ENCODE measurements around the gene NCAPD2. TPM values are rescaled to one million over a fixed set of nuclear protein-coding genes. Genes with fewer than 3 reads are reported as not detected.

NCAPD2 gene, protein sequence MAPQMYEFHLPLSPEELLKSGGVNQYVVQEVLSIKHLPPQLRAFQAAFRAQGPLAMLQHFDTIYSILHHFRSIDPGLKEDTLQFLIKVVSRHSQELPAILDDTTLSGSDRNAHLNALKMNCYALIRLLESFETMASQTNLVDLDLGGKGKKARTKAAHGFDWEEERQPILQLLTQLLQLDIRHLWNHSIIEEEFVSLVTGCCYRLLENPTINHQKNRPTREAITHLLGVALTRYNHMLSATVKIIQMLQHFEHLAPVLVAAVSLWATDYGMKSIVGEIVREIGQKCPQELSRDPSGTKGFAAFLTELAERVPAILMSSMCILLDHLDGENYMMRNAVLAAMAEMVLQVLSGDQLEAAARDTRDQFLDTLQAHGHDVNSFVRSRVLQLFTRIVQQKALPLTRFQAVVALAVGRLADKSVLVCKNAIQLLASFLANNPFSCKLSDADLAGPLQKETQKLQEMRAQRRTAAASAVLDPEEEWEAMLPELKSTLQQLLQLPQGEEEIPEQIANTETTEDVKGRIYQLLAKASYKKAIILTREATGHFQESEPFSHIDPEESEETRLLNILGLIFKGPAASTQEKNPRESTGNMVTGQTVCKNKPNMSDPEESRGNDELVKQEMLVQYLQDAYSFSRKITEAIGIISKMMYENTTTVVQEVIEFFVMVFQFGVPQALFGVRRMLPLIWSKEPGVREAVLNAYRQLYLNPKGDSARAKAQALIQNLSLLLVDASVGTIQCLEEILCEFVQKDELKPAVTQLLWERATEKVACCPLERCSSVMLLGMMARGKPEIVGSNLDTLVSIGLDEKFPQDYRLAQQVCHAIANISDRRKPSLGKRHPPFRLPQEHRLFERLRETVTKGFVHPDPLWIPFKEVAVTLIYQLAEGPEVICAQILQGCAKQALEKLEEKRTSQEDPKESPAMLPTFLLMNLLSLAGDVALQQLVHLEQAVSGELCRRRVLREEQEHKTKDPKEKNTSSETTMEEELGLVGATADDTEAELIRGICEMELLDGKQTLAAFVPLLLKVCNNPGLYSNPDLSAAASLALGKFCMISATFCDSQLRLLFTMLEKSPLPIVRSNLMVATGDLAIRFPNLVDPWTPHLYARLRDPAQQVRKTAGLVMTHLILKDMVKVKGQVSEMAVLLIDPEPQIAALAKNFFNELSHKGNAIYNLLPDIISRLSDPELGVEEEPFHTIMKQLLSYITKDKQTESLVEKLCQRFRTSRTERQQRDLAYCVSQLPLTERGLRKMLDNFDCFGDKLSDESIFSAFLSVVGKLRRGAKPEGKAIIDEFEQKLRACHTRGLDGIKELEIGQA (N-terminal part only)
- total RNA-seq (10 to 100 TPM; 42.9 to 43.1 TPM), polyA plus RNA-seq (ENCODE audit: insufficient read depth, low read depth, low replicate concordance) (46.6 TPM)
- long read RNA-seq, donor 1, full-length matches to known transcripts = 2 of 327 reads
- long read RNA-seq, donor 1, partial matches to known transcripts = 305 of 327 reads
- long read RNA-seq, donor 1, other reads (novel, unspliced or antisense) = 20 of 327 reads
- long read RNA-seq, donor 2, full-length matches to known transcripts = 2 of 9 reads
- long read RNA-seq, donor 2, partial matches to known transcripts = 7 of 9 reads
- long read RNA-seq, donor 2, other reads (novel, unspliced or antisense) = 0 of 9 reads

DNA sequence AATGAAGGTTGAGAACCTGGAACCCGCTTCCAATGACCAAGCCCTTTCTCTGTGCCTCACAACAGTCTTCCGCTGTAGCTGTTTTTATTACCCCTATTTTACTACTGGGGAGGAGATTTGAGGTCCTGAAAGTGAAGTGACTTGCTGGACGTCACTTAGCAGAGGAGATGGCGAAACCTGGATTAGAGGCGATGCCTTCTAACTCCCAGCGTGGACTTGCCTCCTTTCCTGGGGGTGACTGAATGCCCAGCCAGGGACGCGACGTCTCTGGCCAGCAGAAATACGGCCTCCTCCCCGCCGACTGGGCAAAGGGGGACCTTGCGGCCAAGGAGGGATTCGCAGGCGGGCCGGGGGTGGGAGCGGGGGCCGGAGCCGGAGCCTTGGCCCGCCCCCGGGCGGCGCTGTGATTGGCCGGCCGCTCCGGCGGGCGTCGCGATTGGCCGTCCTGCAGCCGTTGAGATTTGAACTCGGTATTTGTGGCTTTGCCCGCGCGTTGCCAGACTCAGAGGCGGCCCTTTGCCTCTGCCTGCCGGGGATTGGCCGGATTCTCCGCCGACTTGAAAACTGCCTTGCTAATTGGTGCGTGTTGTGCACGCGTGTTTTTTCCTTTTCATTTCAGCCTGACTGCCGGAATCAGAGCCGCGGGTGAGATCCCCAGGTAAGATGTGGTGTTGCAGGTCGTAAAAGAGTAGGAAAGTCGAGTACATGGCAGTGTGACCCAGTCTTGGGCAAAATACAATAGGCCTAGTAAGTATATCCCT is at the start of gene NCAPD2:
TSS of gene NCAPD2 (plus strand) at position 606 of the 761 bp plus-strand sequence. CDS start 997 bp downstream, outside the sequence.
- no peaks in the 10 kb centered on the region for H3K27me3 ChIP-seq
- WGBS, 2 donors = 0 to 1% methylated on average over 16 to 46 of the region's 49 CpGs
- H3K4me1 ChIP-seq = peaks cover 7% of the 10 kb centered on the region
- TF ChIP-seq, protein P1, sequence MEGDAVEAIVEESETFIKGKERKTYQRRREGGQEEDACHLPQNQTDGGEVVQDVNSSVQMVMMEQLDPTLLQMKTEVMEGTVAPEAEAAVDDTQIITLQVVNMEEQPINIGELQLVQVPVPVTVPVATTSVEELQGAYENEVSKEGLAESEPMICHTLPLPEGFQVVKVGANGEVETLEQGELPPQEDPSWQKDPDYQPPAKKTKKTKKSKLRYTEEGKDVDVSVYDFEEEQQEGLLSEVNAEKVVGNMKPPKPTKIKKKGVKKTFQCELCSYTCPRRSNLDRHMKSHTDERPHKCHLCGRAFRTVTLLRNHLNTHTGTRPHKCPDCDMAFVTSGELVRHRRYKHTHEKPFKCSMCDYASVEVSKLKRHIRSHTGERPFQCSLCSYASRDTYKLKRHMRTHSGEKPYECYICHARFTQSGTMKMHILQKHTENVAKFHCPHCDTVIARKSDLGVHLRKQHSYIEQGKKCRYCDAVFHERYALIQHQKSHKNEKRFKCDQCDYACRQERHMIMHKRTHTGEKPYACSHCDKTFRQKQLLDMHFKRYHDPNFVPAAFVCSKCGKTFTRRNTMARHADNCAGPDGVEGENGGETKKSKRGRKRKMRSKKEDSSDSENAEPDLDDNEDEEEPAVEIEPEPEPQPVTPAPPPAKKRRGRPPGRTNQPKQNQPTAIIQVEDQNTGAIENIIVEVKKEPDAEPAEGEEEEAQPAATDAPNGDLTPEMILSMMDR (IDR thresholded peaks at IDR 0.05) = peak; percentile 23 to 67 (median 60)
- TF ChIP-seq POLR2A (IDR thresholded peaks at IDR 0.05) = no peak
- peak within 1 kb of the TSS; percentile 82 to 99 for H3K27ac ChIP-seq
- intact Hi-C loops (cut with DNase I; ENCODE audit: low total_unique reads) = no loop called here
- peak; percentile 98 for DNase-seq
- no peaks in the 10 kb centered on the region for H3K9me3 ChIP-seq
- peak within 1 kb of the TSS; percentile 72 to 86 for H3K4me3 ChIP-seq
- no peaks in the 10 kb centered on the region for H3K36me3 ChIP-seq (ENCODE audit: low read depth, missing control alignments)

DNA sequence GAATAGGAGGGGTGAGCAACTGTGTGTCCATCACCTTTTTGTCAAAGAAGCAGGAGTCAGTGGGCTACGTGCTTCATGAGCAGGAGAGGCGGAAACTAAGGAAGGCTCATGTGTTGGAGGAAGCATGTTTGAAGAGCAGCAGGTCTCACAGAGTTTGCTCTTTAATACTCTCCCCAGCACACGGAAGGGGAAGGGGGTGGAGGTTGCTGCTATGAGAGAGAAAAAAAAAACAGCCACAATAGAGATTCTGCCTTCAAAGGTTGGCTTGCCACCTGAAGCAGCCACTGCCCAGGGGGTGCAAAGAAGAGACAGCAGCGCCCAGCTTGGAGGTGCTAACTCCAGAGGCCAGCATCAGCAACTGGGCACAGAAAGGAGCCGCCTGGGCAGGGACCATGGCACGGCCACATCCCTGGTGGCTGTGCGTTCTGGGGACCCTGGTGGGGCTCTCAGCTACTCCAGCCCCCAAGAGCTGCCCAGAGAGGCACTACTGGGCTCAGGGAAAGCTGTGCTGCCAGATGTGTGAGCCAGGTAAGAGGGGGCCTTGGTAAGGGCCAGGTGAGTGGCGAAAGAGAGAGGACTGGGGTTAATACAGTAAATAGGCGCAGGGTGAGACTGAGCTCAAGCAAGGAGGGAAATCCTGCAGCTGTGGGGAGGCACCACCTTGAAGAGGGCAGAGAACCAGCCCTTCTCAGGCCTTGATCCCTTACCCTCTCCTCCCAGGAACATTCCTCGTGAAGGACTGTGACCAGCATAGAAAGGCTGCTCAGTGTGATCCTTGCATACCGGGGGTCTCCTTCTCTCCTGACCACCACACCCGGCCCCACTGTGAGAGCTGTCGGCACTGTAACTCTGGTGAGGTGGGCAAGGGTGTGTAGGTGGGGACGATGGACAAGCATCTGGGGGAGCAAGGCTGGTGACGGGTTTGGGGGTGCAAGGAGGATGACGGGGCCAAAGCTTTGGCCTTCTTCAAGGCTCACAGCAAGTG is 48.9 kb upstream of the NCAPD2 start, which contains the start of gene CD27:
TSS of gene CD27 (plus strand) at position 252 of the 985 bp plus-strand sequence. CDS start at position 393, 141 bp downstream.
- intact Hi-C loops (cut with DNase I; ENCODE audit: low total_unique reads) = no loop called here

DNA sequence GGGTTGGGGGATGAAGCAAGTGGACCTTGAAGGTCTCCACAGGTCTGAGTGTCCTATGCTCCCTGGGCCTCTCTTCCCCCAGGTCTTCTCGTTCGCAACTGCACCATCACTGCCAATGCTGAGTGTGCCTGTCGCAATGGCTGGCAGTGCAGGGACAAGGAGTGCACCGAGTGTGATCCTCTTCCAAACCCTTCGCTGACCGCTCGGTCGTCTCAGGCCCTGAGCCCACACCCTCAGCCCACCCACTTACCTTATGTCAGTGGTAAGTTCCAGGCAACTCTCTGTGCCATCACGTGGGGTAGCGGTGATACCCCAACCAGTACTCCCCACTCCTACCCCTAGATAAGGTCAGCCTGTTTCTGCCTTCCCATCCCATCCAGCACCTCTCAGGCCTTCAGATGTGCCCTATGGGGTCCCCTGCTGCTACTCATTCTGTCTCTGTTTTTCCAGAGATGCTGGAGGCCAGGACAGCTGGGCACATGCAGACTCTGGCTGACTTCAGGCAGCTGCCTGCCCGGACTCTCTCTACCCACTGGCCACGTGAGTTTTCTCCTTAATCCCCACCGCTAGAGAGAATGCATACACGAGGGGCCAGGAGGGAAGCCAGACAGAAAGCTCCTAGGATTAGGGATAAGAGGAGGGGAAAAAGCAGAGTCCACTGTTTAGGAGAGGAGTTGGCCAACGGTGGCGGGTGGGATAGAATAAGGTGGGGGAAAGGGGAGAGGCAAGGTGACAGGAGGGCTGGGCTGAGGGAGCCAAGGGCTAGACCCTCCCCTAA is 43.6 kb upstream of the NCAPD2 start:
- Histone ChIP-seq H3K9me3 (no peaks in the 10 kb centered on the region), H3K27me3 (no peaks in the 10 kb centered on the region), H3K27ac (peak overlapping the region; percentile 94 to 97), H3K4me3 (peak overlapping the region in 1 of 2 donors; percentile 77), H3K36me3 (ENCODE audit: low read depth, missing control alignments) (no peaks in the 10 kb centered on the region), H3K4me1 (peaks cover 22% of the 10 kb centered on the region)
- TF ChIP-seq, protein P1 (IDR thresholded peaks at IDR 0.05) = no peak
- TF ChIP-seq POLR2A (IDR thresholded peaks at IDR 0.05) = no peak
- DNase-seq = no peak
- intact Hi-C loops (cut with DNase I; ENCODE audit: low total_unique reads) = loop anchor here (10.0 kb wide), 1 partner anchor 115 kb away; no protein-coding TSS in a partner anchor
- WGBS, 2 donors = 53 to 59% methylated on average over 15 to 16 of the region's 16 CpGs

More for the DNA sequence above, 48.9 kb upstream of the NCAPD2 start, which contains the start of gene CD27:
- Histone ChIP-seq H3K36me3 (ENCODE audit: low read depth, missing control alignments) (no peaks in the 10 kb centered on the region), H3K9me3 (no peaks in the 10 kb centered on the region), H3K27ac (no peak within 1 kb of the TSS), H3K4me3 (no peak within 1 kb of the TSS), H3K27me3 (no peaks in the 10 kb centered on the region), H3K4me1 (peaks cover under 1% of the 10 kb centered on the region)
- TF ChIP-seq, protein P1 (IDR thresholded peaks at IDR 0.05) = no peak
- no peak for TF ChIP-seq POLR2A (IDR thresholded peaks at IDR 0.05)
- no peak for DNase-seq
- WGBS, 2 donors = 80 to 85% methylated on average over 16 of the region's 16 CpGs
